MM.1S (cell line): ENCODE measurements around the gene CMTM8.

Experiments
- EZH2 ChIP-seq: fragments of 300-600 bp; sonication (generic); optimal IDR thresholded peaks from 2 replicates; pipeline ENCODE3; 2017; ENCODE audit warnings: low read depth, mild to moderate bottlenecking, antibody characterized with exemption, low read length, mixed read lengths
- EZH2phosphoT487 ChIP-seq: fragments of 300-600 bp; sonication (generic); IDR thresholded peaks from 2 replicates; pipeline ENCODE4 v1.6.1; 2018; ENCODE audit warnings: antibody characterized with exemption, low read length
- TF ChIP-seq, protein P1 (sequence below): fragments of 300-600 bp; sonication (generic); IDR thresholded peaks from 2 replicates; pipeline ENCODE4 v1.5.1; 2016; ENCODE audit warnings: antibody characterized with exemption, low read length, mixed read lengths

DNA sequence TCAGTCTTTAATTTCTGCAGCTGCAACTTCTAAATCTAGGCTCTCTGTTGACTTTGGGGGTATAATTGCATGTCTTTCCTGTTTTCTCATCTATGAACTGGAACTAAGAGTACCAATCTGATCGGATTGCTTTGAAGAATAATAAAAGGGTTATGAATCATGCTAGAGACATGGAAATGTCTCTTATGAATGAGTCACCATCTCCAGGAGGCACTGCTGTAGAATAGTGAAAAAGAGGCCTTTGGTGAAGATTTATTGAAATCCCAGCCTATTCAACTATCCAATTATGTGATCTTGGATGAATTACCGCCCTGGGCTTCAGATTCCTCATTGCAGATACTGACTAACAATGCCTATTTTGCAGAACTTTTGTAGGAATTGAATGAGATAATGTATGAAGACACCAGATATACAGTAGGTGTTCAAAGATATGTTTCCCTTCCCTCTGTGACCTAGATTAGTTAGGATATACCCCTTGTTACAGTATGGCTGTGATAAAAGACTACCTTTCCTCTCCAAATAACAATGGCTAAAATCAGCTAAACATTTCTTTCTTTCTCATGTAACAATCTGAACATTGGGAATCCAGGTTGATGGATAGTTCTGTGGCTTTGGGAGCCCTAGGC, 11.5 kb upstream of the CMTM8 start:
- TF ChIP-seq, protein P1, sequence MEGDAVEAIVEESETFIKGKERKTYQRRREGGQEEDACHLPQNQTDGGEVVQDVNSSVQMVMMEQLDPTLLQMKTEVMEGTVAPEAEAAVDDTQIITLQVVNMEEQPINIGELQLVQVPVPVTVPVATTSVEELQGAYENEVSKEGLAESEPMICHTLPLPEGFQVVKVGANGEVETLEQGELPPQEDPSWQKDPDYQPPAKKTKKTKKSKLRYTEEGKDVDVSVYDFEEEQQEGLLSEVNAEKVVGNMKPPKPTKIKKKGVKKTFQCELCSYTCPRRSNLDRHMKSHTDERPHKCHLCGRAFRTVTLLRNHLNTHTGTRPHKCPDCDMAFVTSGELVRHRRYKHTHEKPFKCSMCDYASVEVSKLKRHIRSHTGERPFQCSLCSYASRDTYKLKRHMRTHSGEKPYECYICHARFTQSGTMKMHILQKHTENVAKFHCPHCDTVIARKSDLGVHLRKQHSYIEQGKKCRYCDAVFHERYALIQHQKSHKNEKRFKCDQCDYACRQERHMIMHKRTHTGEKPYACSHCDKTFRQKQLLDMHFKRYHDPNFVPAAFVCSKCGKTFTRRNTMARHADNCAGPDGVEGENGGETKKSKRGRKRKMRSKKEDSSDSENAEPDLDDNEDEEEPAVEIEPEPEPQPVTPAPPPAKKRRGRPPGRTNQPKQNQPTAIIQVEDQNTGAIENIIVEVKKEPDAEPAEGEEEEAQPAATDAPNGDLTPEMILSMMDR, result no peak
- TF ChIP-seq EZH2 (no peak), EZH2phosphoT487 (no peak)
